Neural progenitor cell (in vitro differentiated cells): ENCODE data around the gene CCM2.

ENCODE experiments used
- CTCF ChIP-seq: fragments of 200-600 bp; sonication (generic); IDR thresholded peaks from 2 replicates; pipeline ENCODE4 v1.5.1; 2017; ENCODE audit warnings: antibody characterized with exemption, mild to moderate bottlenecking
- EZH2 ChIP-seq: fragments of 200-600 bp; sonication (generic); IDR thresholded peaks from 2 replicates; pipeline ENCODE4 v1.6.1; 2017; ENCODE audit warnings: antibody characterized with exemption, mild to moderate bottlenecking, moderate library complexity
- EZH2phosphoT487 ChIP-seq: fragments of 200-600 bp; sonication (generic); IDR thresholded peaks from 2 replicates; pipeline ENCODE4 v1.6.1; 2017; ENCODE audit warnings: antibody characterized with exemption

DNA sequence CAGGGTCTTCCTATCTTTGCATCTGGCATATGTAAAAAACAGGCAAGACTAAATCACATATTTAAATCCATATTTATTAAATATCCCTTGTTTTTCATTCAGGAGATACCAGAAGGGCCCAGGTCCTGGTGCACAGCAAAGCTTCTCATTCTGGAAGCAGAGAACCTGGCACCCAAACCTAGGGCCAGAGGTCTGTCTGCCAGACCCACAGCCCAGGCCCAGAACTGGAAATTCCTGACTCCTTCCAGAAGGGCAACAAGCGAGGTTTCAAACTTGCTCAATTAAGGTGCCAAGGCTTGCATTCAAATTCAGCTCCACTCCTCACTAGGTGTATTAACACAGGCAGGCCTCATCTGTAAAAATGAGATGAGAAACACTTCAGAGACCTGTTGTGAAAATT is 17.0 kb upstream of the CCM2 start:
- TF ChIP-seq EZH2 (no peak), CTCF (no peak), EZH2phosphoT487 (no peak)
